HG03280 (cell line): ENCODE data around the gene TGFBI.

Experiments used
- ATAC-seq: cut with Tn5 transposase; IDR thresholded peaks from one replicate; pipeline ENCODE4 v1.9.1; 2021; ENCODE audit warnings: mild to moderate bottlenecking, moderate library complexity; ENCODE audit not compliant: unreplicated experiment

The TGFBI gene

GRCh38 chr5:136061630-136062365, 33.0 kb downstream of the TGFBI start:
- no peak for ATAC-seq

GRCh38 chr5:136062366-136063274, 33.8 kb downstream of the TGFBI start:
- ATAC-seq, result peak; percentile 73

- no peak for ATAC-seq
Observed at GRCh38 chr5:136063778-136064465, 35.1 kb downstream of the TGFBI start.

- no peak for ATAC-seq
Observed at GRCh38 chr5:136064510-136064909, 35.7 kb downstream of the TGFBI start.

GRCh38 chr5:136065588-136065987, 36.8 kb downstream of the TGFBI start:
- ATAC-seq, result no peak

GRCh38 chr5:136066661-136067271, 38.0 kb downstream of the TGFBI start:
- no peak for ATAC-seq

GRCh38 chr5:136067422-136067821, 38.6 kb downstream of the TGFBI start:
- ATAC-seq, result no peak

- ATAC-seq, result no peak
Observed at GRCh38 chr5:136070486-136071285, 41.9 kb downstream of the TGFBI start.

GRCh38 chr5:136073714-136074529, 45.1 kb downstream of the TGFBI start:
- ATAC-seq, result peak; percentile 74

GRCh38 chr5:136075466-136075891, 46.7 kb downstream of the TGFBI start:
- ATAC-seq, result no peak

GRCh38 chr5:136076067-136076466, 47.3 kb downstream of the TGFBI start:
- no peak for ATAC-seq

GRCh38 chr5:136076881-136077445, 48.2 kb downstream of the TGFBI start:
- ATAC-seq, result no peak

- ATAC-seq, result no peak
Observed at GRCh38 chr5:136079195-136079985, 50.6 kb downstream of the TGFBI start.

GRCh38 chr5:136080113-136080482, 51.3 kb downstream of the TGFBI start:
- ATAC-seq, result no peak

- peak; percentile 95 for ATAC-seq
Observed at GRCh38 chr5:136080483-136081216, 51.9 kb downstream of the TGFBI start.

- ATAC-seq, result no peak
Observed at GRCh38 chr5:136081217-136081591, 52.4 kb downstream of the TGFBI start.

- no peak for ATAC-seq
Observed at GRCh38 chr5:136082390-136083193, 53.8 kb downstream of the TGFBI start.
